HepG2 (cell line): ENCODE data around the gene SLIT3. TPM values are rescaled to one million over a fixed set of nuclear protein-coding genes. Genes with fewer than 3 reads are reported as not detected.

Experiments used
- ATAC-seq: fragments of 200-7000 bp; cut with Tn5 transposase; 3 replicates; pipeline ENCODE4 v1.9.1; 2020; ENCODE audit warnings: mild to moderate bottlenecking, moderate library complexity
- BruUV-seq: library from RNA; stranded (reverse); fragments of 400-500 nt; replicated peaks from 2 replicates; lab custom pipeline; 2021; lab: Mats Ljungman, UMichigan
- CTCF ChIA-PET: fragments of 300-600 bp; formaldehyde crosslinking; extraction: SDS; loops from one replicate; lab custom pipeline; 2021; ENCODE audit warnings: low total read pairs, inconsistent platforms, low intra/inter-chr PET ratio; lab: Yijun Ruan, JAX
- POLR2A ChIA-PET: fragments of 350-600 bp; sonication (Branson Sonifier 250); formaldehyde crosslinking; loops from one replicate; lab custom pipeline; 2020; ENCODE audit warnings: antibody characterized with exemption, inconsistent platforms; lab: Yijun Ruan, JAX
- DNase-seq: peaks from one replicate; pipeline ENCODE4 v3.0.0-alpha.2; 2015; ENCODE audit warnings: low spot score
- FAIRE-seq: peaks from 3 replicates; lab custom pipeline; 2011; peaks lifted over from hg19 to GRCh38; lab: Jason Lieb, UNC
- H2AFZ ChIP-seq: one replicate; pipeline ENCODE4 v1.6.1; 2011; ENCODE audit warnings: low read length, inconsistent platforms
- H3K27ac ChIP-seq: fragments of 300-600 bp; 3 replicates; pipeline ENCODE4 v1.8.0; 2011; ENCODE audit warnings: mixed run types, mild to moderate bottlenecking, mixed read lengths, low read length, inconsistent platforms; ENCODE audit not compliant: insufficient read depth; ENCODE audit errors: extremely low read length
- H3K27me3 ChIP-seq, 2 experiments: fragments of 200-600 bp in 1 of 2; 2 replicates in 1 of 2; 3 replicates in 1 of 2; pipeline versions ENCODE4 v1.6.0 to v1.8.0; 2011; ENCODE audit warnings: low read length in 2 of 2, mild to moderate bottlenecking in 2 of 2, moderate library complexity in 2 of 2, inconsistent platforms in 1 of 2; ENCODE audit not compliant: insufficient read depth in 2 of 2, control insufficient read depth in 1 of 2
- H3K36me3 ChIP-seq, 2 experiments: fragments of 200-600 bp in 1 of 2; replicated peaks in 1 of 2; 2 replicates in 1 of 2; 3 replicates in 1 of 2; pipeline versions ENCODE4 v1.5.1 to v1.8.0; 2011; ENCODE audit warnings: low read length in 2 of 2, inconsistent platforms in 1 of 2; ENCODE audit not compliant: insufficient read depth in 2 of 2, control insufficient read depth in 1 of 2
- H3K4me1 ChIP-seq: 2 replicates; pipeline ENCODE4 v1.5.1; 2012; ENCODE audit warnings: low read length, inconsistent platforms; ENCODE audit not compliant: insufficient read depth
- H3K4me2 ChIP-seq: 2 replicates; pipeline ENCODE4 v1.6.0; 2011; ENCODE audit warnings: low read depth, low read length, inconsistent platforms
- H3K4me3 ChIP-seq, 3 experiments: fragments of 200-600 bp in 1 of 3; sonication (generic), shearing (Covaris generic) in 1 of 3; replicated peaks in 1 of 3; 2 replicates each; pipeline ENCODE4 v1.5.1; 2011 to 2016; ENCODE audit warnings: low read length in 3 of 3, inconsistent platforms in 2 of 3, low read depth in 2 of 3, mild to moderate bottlenecking in 2 of 3, control low read depth in 1 of 3, mixed read lengths in 1 of 3; ENCODE audit not compliant: insufficient read depth in 1 of 3
- H3K79me2 ChIP-seq: one replicate; pipeline ENCODE4 v1.6.1; 2011; ENCODE audit warnings: low read length, inconsistent platforms; ENCODE audit not compliant: insufficient read depth
- H3K9ac ChIP-seq: 2 replicates; pipeline ENCODE4 v1.6.0; 2011; ENCODE audit warnings: mild to moderate bottlenecking, low read depth, low read length, inconsistent platforms; ENCODE audit not compliant: insufficient read depth
- H3K9me3 ChIP-seq: 2 replicates; pipeline ENCODE4 v1.5.1; 2012; ENCODE audit warnings: mild to moderate bottlenecking, low read length
- H4K20me1 ChIP-seq: 2 replicates; pipeline ENCODE4 v1.6.0; 2011; ENCODE audit warnings: inconsistent platforms, mild to moderate bottlenecking, low read length, moderate library complexity; ENCODE audit not compliant: insufficient read depth
- ASH2L ChIP-seq: fragments of 300-600, 200-600 bp; sonication (generic); IDR thresholded peaks from 2 replicates; pipeline ENCODE4 v1.7.0; 2017; ENCODE audit warnings: low read depth, mild to moderate bottlenecking, moderate library complexity, mixed read lengths, low read length; ENCODE audit not compliant: insufficient read length
- BRD4 ChIP-seq: sonication (generic); formaldehyde crosslinking; IDR thresholded peaks from 2 replicates; pipeline ENCODE4 v1.4.0; 2020; ENCODE audit warnings: missing genetic modification reagents
- DDIT3 ChIP-seq: sonication (generic); formaldehyde crosslinking; IDR thresholded peaks from 2 replicates; pipeline ENCODE4 v1.4.0; 2020; ENCODE audit warnings: mild to moderate bottlenecking, missing genetic modification reagents
- GABPB1 ChIP-seq: IDR thresholded peaks from 2 replicates; pipeline ENCODE4 v1.6.1; 2016; ENCODE audit warnings: mild to moderate bottlenecking, missing genetic modification reagents, moderate library complexity, missing compliant biosample characterization
- GATAD2A ChIP-seq: IDR thresholded peaks from 2 replicates; pipeline ENCODE4 v1.6.1; 2016
- KLF16 ChIP-seq, 2 experiments: sonication (generic) in 1 of 2; formaldehyde crosslinking in 1 of 2; IDR thresholded peaks; 2 replicates each; pipeline versions ENCODE4 v1.6.1 to v1.8.0; 2016 to 2023; ENCODE audit warnings: missing genetic modification reagents in 2 of 2, missing compliant biosample characterization in 1 of 2
- POGZ ChIP-seq: sonication (generic); formaldehyde crosslinking; IDR thresholded peaks from 2 replicates; pipeline ENCODE4 v1.4.0; 2020; ENCODE audit warnings: mild to moderate bottlenecking, missing genetic modification reagents
- REL ChIP-seq: sonication (generic); formaldehyde crosslinking; conservative IDR thresholded peaks from 2 replicates; pipeline ENCODE4 v1.8.0; 2022; ENCODE audit warnings: mild to moderate bottlenecking, missing genetic modification reagents, moderate library complexity
- SMAD1 ChIP-seq: sonication (generic); formaldehyde crosslinking; IDR thresholded peaks from 2 replicates; pipeline ENCODE4 v1.4.0; 2020; ENCODE audit warnings: missing genetic modification reagents, low read depth, mild to moderate bottlenecking, borderline replicate concordance
- TBX3 ChIP-seq: fragments of 450-650 bp; IDR thresholded peaks from 2 replicates; pipeline ENCODE4 v1.6.1; 2017; ENCODE audit warnings: antibody characterized with exemption, mild to moderate bottlenecking, inconsistent platforms, borderline replicate concordance
- ZFYVE20 ChIP-seq: sonication (generic); formaldehyde crosslinking; IDR thresholded peaks from 2 replicates; pipeline ENCODE4 v1.8.0; 2023; ENCODE audit warnings: low read depth, mild to moderate bottlenecking, moderate library complexity, missing genetic modification reagents, borderline replicate concordance
- ZNF18 ChIP-seq: sonication (generic); formaldehyde crosslinking; IDR thresholded peaks from 2 replicates; pipeline ENCODE4 v1.8.0; 2022; ENCODE audit warnings: mild to moderate bottlenecking, missing genetic modification reagents; ENCODE audit not compliant: insufficient replicate concordance
- ZNF326 ChIP-seq: sonication (generic); formaldehyde crosslinking; IDR thresholded peaks from 2 replicates; pipeline ENCODE4 v1.4.0; 2020; ENCODE audit warnings: missing genetic modification reagents, borderline replicate concordance
- ZNF460 ChIP-seq: sonication (generic); formaldehyde crosslinking; IDR thresholded peaks from 2 replicates; pipeline ENCODE4 v1.5.1; 2020; ENCODE audit warnings: missing genetic modification reagents, mild to moderate bottlenecking, borderline replicate concordance
- ZNF501 ChIP-seq: sonication (generic); formaldehyde crosslinking; IDR thresholded peaks from 2 replicates; pipeline ENCODE4 v1.5.1; 2020; ENCODE audit warnings: mild to moderate bottlenecking, moderate library complexity, missing genetic modification reagents
- ZNF552 ChIP-seq: sonication (generic); formaldehyde crosslinking; IDR thresholded peaks from 2 replicates; pipeline ENCODE4 v1.9.0; 2022; ENCODE audit warnings: missing genetic modification reagents, mild to moderate bottlenecking, borderline replicate concordance
- ZNF567 ChIP-seq: sonication (generic); formaldehyde crosslinking; IDR thresholded peaks from 2 replicates; pipeline ENCODE4 v1.8.1; 2023; ENCODE audit warnings: mild to moderate bottlenecking, missing genetic modification reagents, borderline replicate concordance
- ZNF746 ChIP-seq: sonication (generic); formaldehyde crosslinking; IDR thresholded peaks from 2 replicates; pipeline ENCODE4 v1.8.0; 2022; ENCODE audit warnings: mild to moderate bottlenecking, missing genetic modification reagents
- ZNF781 ChIP-seq: sonication (generic); formaldehyde crosslinking; IDR thresholded peaks from 2 replicates; pipeline ENCODE4 v1.5.1; 2020; ENCODE audit warnings: borderline replicate concordance, mild to moderate bottlenecking, missing genetic modification reagents; ENCODE audit errors: not compliant biosample characterization
- ZSCAN31 ChIP-seq: sonication (generic); formaldehyde crosslinking; IDR thresholded peaks from 2 replicates; pipeline ENCODE4 v1.5.0; 2020; ENCODE audit warnings: low read depth, mild to moderate bottlenecking, missing genetic modification reagents
- WGBS: methylation state at CpG from one replicate; pipeline ENCODE4 v1.1.6; 2017; ENCODE audit warnings: low lambda C conversion rate; 5-methylcytosine and 5-hydroxymethylcytosine counted together
- in situ Hi-C: cut with HindIII; loops from 2 replicates; pipeline ENCODE4 v1.10.0; 2017; ENCODE audit warnings: low pct_unique_long_range_greater_than_20kb; ENCODE audit not compliant: extremely low pct_ligation_motif_present
- intact Hi-C: fragments of 100-400 bp; cut with micrococcal nuclease; formaldehyde crosslinking; loops from one replicate; pipeline ENCODE4 v1.10.0; 2022; ENCODE audit not compliant: unreplicated experiment
- polyA plus RNA-seq, 8 experiments: library from polyadenylated mRNA; depleted of rRNA in 3 of 8; stranded (reverse) in 7 of 8; unstranded in 1 of 8; fragments of >200 nt; fragmentation: Illumina TruSeq in 4 of 8; extraction: Trizol in 4 of 8; gene quantifications; 2 replicates each; pipeline versions ENCODE4 v1.2.1 to v1.2.3, GENCODE V29; 2011 to 2016; ENCODE audit warnings: low read depth in 4 of 8, missing spikeins in 1 of 8, mixed read lengths in 1 of 8; ENCODE audit not compliant: insufficient read depth in 1 of 8
- total RNA-seq, 5 experiments: library from RNA; depleted of rRNA; stranded (reverse); fragments of >200 nt; fragmentation: Illumina TruSeq; extraction: Trizol; gene quantifications; 2 replicates each; pipeline ENCODE4 v1.2.3, GENCODE V29; 2016; ENCODE audit warnings: low read depth in 1 of 5

Gene SLIT3
- total and polyA plus RNA-seq, 2 of the 13 experiments (the other 11 are each of a cell fraction or from before 2014, with no cell fraction given), result not detected

- WGBS, result 34% methylated on average over 3 of the region's 3 CpGs
- CTCF ChIA-PET, result no interaction called here
- Histone ChIP-seq H3K9me3 (no peaks in the 10 kb centered on the region), H3K36me3 (no peaks in the 10 kb centered on the region), H3K27me3 (no peaks in the 10 kb centered on the region), H2AFZ (no peak overlapping the region), H3K4me1 (peaks cover 11% of the 10 kb centered on the region), H3K27ac (no peak overlapping the region), H3K9ac (no peak overlapping the region), H3K4me3 (no peak overlapping the region), H4K20me1 (no peaks in the 10 kb centered on the region), H3K79me2 (no peaks in the 10 kb centered on the region), H3K4me2 (no peak overlapping the region)
- intact Hi-C loops (no loop called here), in situ Hi-C loops (no loop called here)
- POLR2A ChIA-PET, result no interaction called here
- no TSS peak for BruUV-seq
- FAIRE-seq, result no peak
- no peak for TF ChIP-seq POGZ (CRISPR knock-in tag)
- no peak for TF ChIP-seq ZNF326
- no peak for TF ChIP-seq ZNF746
- TF ChIP-seq DDIT3, result no peak
- no peak for TF ChIP-seq ZNF501 (CRISPR knock-in tag)
- no peak for TF ChIP-seq GABPB1 (CRISPR knock-in tag)
- no peak for TF ChIP-seq ZSCAN31 (CRISPR knock-in tag)
- TF ChIP-seq ZFYVE20 (CRISPR knock-in tag), result no peak
- TF ChIP-seq SMAD1 (CRISPR knock-in tag), result no peak
- TF ChIP-seq ZNF460, result no peak
- no peak for TF ChIP-seq GATAD2A (CRISPR knock-in tag)
- no peak for TF ChIP-seq BRD4 (CRISPR knock-in tag)
- no peak for TF ChIP-seq ZNF18 (CRISPR knock-in tag)
- no peak for TF ChIP-seq ZNF781 (CRISPR knock-in tag)
- no peak for TF ChIP-seq KLF16 (CRISPR knock-in tag; IDR thresholded peaks at IDR 0.05)
- no peak for TF ChIP-seq ZNF552 (CRISPR knock-in tag)
- TF ChIP-seq ASH2L, result no peak
- TF ChIP-seq REL, result no peak
- no peak for TF ChIP-seq ZNF567 (CRISPR knock-in tag)
- TF ChIP-seq TBX3, result no peak
- no peak for ATAC-seq
- no peak for DNase-seq
These were observed 122.2 kb downstream of the SLIT3 start for GRCh38 chr5:169178754-169179153.
